ENCODE results near the gene TTI1.

- TF ChIP-seq CTCF (IDR thresholded peaks at IDR 0.05; ENCODE audit: low read length) (no peak), EZH2 (IDR thresholded peaks at IDR 0.05; ENCODE audit: borderline replicate concordance, low read length) (no peak)
These were observed 45.5 kb downstream of the TTI1 start for GRCh38 chr20:37987602-37988290.
